HG03045 (cell line): ENCODE data around the gene HDAC10.
"Not testable (repeated sequence)": the region's sequence is repeated elsewhere in the genome, so short reads cannot be mapped to it uniquely, and the experiment has no call there.

Experiments used
- ATAC-seq: cut with Tn5 transposase; IDR thresholded peaks from one replicate; pipeline ENCODE4 v1.9.1; 2021; ENCODE audit warnings: mild to moderate bottlenecking, moderate library complexity; ENCODE audit not compliant: unreplicated experiment

The HDAC10 gene

GRCh38 chr22:50218996-50219727, 31.9 kb downstream of the HDAC10 start:
- ATAC-seq, result no peak

DNA sequence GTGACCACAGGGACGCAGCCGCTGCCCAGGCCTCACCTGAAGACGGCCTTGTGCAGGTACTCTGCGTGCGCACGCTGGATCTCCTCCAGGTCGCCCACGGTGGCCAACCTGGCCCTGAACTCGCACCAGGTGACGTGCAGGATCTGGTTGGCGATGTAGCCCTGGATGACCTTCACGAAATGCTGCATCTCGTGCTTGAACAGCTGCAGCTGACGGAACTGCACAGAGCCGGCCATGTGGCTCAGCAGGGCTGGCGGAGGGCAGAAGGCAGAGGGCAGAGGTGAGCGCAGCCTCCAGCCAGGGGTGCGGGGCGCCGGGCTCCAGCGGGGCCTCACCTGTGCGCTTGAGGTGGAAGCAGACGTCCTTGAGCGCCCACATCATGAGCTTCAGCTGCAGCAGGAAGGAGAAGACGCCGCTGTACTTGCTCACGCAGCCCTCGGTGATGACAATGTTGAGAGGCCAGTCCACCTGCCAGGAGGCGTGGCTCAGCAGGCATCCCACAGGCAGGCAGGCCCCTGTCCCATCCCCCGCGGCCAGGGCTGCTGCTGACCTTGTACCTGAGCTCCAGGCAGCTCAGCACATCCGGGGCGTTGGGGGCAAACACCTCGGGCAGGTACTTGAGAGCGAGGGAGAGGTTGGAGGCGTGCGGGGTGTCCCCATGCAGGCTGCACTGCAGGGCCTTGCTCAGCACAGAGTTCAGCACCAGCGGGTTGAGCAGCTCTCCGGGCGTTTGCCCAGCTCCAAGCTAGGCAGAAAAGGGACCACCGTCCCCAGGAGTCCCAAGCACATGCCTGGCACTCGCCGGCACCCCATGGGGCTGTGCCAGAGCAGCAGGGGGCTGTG, 32.7 kb downstream of the HDAC10 start:
- no peak for ATAC-seq

GRCh38 chr22:50217543-50218152, 33.4 kb downstream of the HDAC10 start:
- ATAC-seq, result no peak

DNA sequence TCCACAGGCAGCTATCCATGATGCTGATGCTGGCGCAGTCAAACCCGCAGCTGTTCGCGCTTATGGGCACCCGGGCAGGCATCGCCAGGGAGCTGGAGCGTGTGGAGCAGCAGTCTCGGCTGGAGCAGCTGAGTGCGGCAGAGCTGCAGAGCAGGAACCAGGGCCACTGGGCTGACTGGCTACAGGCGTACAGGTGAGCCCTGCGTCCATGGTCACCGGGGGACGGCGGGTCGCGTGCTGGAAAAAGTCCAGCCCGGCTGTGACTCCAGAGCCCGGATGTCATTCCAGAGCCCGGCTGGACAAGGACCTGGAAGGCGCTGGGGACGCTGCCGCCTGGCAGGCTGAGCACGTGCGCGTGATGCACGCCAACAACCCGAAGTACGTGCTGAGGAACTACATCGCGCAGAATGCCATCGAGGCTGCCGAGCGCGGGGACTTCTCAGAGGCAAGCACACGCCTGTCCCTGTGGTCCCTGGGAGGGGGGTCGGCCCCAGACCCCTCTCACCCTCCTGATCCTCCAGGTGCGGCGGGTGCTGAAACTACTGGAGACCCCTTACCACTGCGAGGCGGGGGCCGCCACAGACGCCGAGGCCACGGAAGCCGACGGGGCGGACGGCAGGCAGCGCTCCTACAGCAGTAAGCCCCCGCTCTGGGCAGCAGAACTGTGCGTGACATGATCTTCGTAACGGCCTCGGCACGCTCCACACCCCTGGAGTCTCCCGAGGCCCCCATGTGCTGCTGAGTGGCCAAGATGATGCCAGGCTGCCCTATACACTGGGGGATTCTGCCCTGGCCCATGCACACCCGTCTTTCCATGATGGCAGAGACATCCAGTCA, 34.2 kb downstream of the HDAC10 start:
- ATAC-seq, result no peak

- no peak for ATAC-seq
Observed at GRCh38 chr22:50216055-50216683, 34.9 kb downstream of the HDAC10 start.

- ATAC-seq, result no peak
Observed at GRCh38 chr22:50215297-50216054, 35.6 kb downstream of the HDAC10 start.

DNA sequence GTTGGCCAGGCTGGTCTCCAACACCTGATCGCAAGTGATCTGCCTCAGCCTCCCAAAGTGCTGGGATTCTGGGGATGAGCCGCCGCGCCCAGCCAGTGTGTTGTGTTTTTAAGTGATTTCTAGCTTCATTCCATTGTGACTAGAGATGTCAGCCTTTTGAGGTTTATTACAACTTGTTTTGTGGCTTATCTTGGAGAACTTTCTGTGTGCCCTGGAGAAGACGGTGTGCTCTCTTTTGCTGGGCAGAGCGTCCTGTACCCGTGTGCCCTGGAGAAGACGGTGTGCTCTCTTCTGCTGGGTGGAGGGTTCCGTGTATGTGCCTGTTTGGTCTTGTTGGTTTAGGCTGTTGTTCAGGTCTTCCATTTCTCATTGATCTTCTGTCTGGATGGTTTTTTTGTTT, 37.8 kb downstream of the HDAC10 start:
- no peak for ATAC-seq

- ATAC-seq, result no peak
Observed at GRCh38 chr22:50211147-50211546, 39.9 kb downstream of the HDAC10 start.

GRCh38 chr22:50210378-50211139, 40.5 kb downstream of the HDAC10 start:
- ATAC-seq, result no peak

DNA sequence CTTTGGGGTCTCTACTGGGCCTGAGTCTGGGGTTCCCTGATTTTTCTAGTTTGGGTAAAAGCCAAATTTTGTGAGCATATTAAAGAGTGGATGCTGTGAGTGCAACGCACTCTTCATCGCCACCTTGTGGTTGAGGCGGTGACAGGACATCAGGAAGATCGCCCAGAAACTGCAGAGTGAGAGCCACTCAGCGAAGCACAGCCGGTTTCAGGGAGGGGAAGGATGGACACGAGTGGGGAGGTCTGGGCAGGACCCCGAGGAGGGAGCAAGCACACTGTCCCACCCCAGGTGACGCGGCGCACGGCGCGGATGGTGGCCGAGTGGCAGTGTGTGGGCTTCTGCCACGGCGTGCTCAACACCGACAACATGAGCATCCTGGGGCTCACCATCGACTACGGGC, 41.2 kb downstream of the HDAC10 start:
- no peak for ATAC-seq

- ATAC-seq, result no peak
Observed at GRCh38 chr22:50208939-50209892, 41.8 kb downstream of the HDAC10 start.

DNA sequence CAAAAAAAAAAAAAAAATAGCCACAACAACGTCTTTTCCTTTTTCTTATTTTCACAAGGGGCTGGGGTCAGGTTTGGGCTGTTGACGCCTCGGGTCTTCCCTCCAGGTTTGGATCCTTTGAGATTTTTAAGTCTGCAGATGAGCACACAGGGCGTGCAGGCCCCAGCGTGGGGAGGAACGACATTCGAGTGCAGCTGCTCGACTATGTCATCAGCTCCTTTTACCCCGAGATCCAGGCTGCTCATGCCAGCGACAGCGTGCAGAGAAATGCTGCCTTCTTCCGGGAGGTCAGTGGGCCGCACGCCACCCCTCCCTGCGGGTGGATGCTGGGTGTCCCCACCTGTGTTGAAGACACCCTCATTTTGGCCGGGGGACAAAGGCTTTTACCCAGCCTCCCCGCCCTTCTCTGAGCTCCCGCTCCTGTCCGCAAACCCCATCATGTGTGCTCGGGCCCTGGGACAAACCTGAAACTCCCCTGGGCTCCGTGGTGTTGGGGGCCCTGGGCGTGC, 42.6 kb downstream of the HDAC10 start:
- no peak for ATAC-seq

- ATAC-seq, result no peak
Observed at GRCh38 chr22:50207383-50208140, 43.5 kb downstream of the HDAC10 start.

- no peak for ATAC-seq
Observed at GRCh38 chr22:50206599-50206998, 44.5 kb downstream of the HDAC10 start.

DNA sequence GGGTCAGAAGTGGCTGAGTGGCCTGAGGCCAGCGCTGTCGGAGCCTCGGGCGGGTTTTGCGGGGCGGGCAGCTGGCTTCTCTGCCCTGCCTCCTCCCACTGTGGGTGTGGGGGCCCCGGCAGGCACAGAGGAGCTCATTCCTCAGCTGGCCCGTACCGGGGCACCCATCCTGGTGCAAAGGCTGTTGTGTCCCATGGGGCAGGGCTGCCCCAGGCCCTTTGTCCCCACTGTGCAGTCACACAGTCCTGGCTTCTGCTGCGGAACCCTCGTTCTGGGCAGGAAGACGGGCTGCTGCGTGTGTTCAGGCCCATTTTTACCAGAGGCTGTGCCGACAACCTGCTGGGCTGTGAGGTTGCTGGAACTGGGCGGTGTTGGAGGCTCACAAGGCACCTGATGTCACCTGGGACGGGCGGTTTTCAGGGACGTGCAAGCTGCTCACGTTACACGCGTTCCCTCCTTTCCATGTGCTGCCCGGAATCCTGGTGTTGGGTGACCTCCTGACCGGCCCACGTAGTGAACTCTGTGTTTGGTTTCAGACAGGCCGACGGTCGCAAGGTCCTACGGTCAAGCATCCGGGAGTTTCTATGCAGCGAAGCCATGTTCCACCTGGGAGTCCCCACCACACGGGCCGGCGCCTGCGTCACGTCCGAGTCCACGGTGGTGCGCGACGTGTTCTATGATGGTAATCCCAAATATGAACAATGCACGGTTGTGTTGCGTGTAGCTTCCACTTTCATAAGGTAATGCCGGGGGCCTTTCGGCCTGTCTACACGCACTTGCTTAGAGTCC, 45.1 kb downstream of the HDAC10 start:
- no peak for ATAC-seq

- ATAC-seq, result not testable (repeated sequence)
Observed at GRCh38 chr22:50204998-50205397, 46.1 kb downstream of the HDAC10 start.
